CD4-positive, alpha-beta T cell (primary cell): ENCODE measurements around the gene CDK8. TPM values are rescaled to one million over a fixed set of nuclear protein-coding genes. Genes with fewer than 3 reads are reported as not detected.

ENCODE experiments used
- ATAC-seq: fragments of 200-7000 bp; cut with Tn5 transposase; one replicate; pipeline ENCODE4 v1.10.0; 2022; ENCODE audit warnings: mild to moderate bottlenecking; ENCODE audit not compliant: poor library complexity
- CTCF ChIA-PET: fragments of 350-600 bp; sonication (Branson Sonifier 250); formaldehyde crosslinking; loops from one replicate; lab custom pipeline; 2021; ENCODE audit warnings: antibody characterized with exemption, inconsistent platforms; lab: Charles Lee
- POLR2A ChIA-PET: fragments of 350-600 bp; sonication (Branson Sonifier 250); formaldehyde crosslinking; loops from one replicate; lab custom pipeline; 2021; ENCODE audit warnings: antibody characterized with exemption, inconsistent platforms; lab: Charles Lee
- DNase-seq, 14 experiments: peaks; one replicate each; pipeline ENCODE4 v3.0.0-alpha.2; 2013 to 2020; ENCODE audit warnings: mixed read lengths in 2 of 14
- H3K27ac ChIP-seq, 2 donors: one replicate each; pipeline versions ENCODE4 v1.5.1 to v1.7.0; 2013; ENCODE audit warnings: low read length in 2 of 2, low read depth in 1 of 2, mild to moderate bottlenecking in 1 of 2
- H3K27me3 ChIP-seq, 2 experiments: 1 replicate in 1 of 2; 2 replicates in 1 of 2; pipeline versions ENCODE4 v1.6.1 to v1.7.0; 2013; ENCODE audit warnings: low read length in 2 of 2, control low read depth in 1 of 2, mild to moderate bottlenecking in 1 of 2, moderate library complexity in 1 of 2; ENCODE audit not compliant: insufficient read depth in 2 of 2, control insufficient read depth in 1 of 2
- H3K36me3 ChIP-seq: one replicate; pipeline ENCODE4 v1.6.1; 2013; ENCODE audit warnings: low read length, control low read depth; ENCODE audit not compliant: insufficient read depth
- H3K4me1 ChIP-seq: one replicate; pipeline ENCODE4 v1.6.1; 2013; ENCODE audit warnings: low read length, control low read depth; ENCODE audit not compliant: insufficient read depth
- H3K4me3 ChIP-seq: one replicate; pipeline ENCODE4 v1.5.1; 2013; ENCODE audit warnings: mild to moderate bottlenecking, low read length, moderate library complexity
- H3K9me3 ChIP-seq, 2 experiments: 1 replicate in 1 of 2; 2 replicates in 1 of 2; pipeline versions ENCODE4 v1.6.1 to v1.7.0; 2013; ENCODE audit warnings: low read length in 2 of 2, mild to moderate bottlenecking in 2 of 2, control low read depth in 1 of 2, moderate library complexity in 1 of 2; ENCODE audit not compliant: control insufficient read depth in 1 of 2, insufficient read depth in 1 of 2
- H3K27ac Mint-ChIP-seq: one replicate; pipeline ENCODE4 v1.8.0; 2020; ENCODE audit warnings: mixed read lengths
- H3K27me3 Mint-ChIP-seq: one replicate; pipeline ENCODE4 v1.8.0; 2021; ENCODE audit warnings: mixed read lengths
- H3K36me3 Mint-ChIP-seq: one replicate; pipeline ENCODE4 v1.8.0; 2021; ENCODE audit warnings: low read depth, mixed read lengths
- H3K4me1 Mint-ChIP-seq: one replicate; pipeline ENCODE4 v1.8.0; 2021; ENCODE audit warnings: low read depth, mixed read lengths
- H3K4me3 Mint-ChIP-seq: one replicate; pipeline ENCODE4 v1.8.0; 2020; ENCODE audit warnings: mild to moderate bottlenecking, mixed read lengths
- H3K9me3 Mint-ChIP-seq: one replicate; pipeline ENCODE4 v1.8.0; 2020; ENCODE audit warnings: mixed read lengths
- intact Hi-C, 2 experiments: fragments of 100-400 bp; cut with DNase I in 1 of 2; cut with micrococcal nuclease in 1 of 2; formaldehyde crosslinking; loops; one replicate each; pipeline versions ENCODE4 v1.15.1 to v1.9.0; 2023 to 2025; cut with DNase I, micrococcal nuclease
- total RNA-seq, 174 experiments: library from RNA in 2 of 174; stranded (reverse) in 2 of 174; gene quantifications; one replicate each; pipeline ENCODE4 v1.2.3 and lab custom pipeline; 2021 to 2026
- TF ChIP-seq, protein P1 (sequence below): fragments of 200-600 bp; IDR thresholded peaks from one replicate; pipeline ENCODE4 v1.8.0; 2022; ENCODE audit warnings: antibody characterized with exemption, mild to moderate bottlenecking

CDK8 gene
- total RNA-seq, 2 experiments from 2014 or later: 6.0 to 6.7 TPM

DNA sequence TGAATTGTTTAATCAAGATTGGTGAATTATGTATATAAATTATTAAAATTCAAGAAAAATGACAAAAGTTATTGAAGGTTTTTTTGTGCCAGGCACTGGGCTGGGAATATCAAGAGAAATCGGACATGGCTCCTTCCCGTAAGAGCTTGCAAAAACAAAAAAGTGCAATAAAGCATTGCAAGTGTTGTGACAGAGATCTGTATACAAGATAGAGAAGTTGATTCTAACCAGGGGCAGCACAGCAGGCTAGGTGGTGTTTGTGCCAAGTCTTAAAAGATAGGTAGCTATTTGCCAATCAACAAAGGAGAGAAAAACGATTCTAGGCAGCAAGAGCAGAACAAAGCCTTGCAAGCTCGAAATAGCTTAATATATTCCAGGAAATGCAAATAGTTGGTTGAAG lies 179.8 kb downstream of the CDK8 start:
- POLR2A ChIA-PET: no interaction called here
- CTCF ChIA-PET: no interaction called here
- Histone ChIP-seq H3K27me3 (peaks cover 0 to 9% of the 10 kb centered on the region in 2 experiments), H3K4me3 (no peak overlapping the region), H3K27ac (no peak overlapping the region), H3K9me3 (peaks cover 10 to 27% of the 10 kb centered on the region in 2 experiments), H3K36me3 (no peaks in the 10 kb centered on the region), H3K4me1 (no peaks in the 10 kb centered on the region)
- intact Hi-C loops: no loop called here
- no peak overlapping the region for H3K4me3 Mint-ChIP-seq
- ATAC-seq: no peak
- TF ChIP-seq, protein P1, sequence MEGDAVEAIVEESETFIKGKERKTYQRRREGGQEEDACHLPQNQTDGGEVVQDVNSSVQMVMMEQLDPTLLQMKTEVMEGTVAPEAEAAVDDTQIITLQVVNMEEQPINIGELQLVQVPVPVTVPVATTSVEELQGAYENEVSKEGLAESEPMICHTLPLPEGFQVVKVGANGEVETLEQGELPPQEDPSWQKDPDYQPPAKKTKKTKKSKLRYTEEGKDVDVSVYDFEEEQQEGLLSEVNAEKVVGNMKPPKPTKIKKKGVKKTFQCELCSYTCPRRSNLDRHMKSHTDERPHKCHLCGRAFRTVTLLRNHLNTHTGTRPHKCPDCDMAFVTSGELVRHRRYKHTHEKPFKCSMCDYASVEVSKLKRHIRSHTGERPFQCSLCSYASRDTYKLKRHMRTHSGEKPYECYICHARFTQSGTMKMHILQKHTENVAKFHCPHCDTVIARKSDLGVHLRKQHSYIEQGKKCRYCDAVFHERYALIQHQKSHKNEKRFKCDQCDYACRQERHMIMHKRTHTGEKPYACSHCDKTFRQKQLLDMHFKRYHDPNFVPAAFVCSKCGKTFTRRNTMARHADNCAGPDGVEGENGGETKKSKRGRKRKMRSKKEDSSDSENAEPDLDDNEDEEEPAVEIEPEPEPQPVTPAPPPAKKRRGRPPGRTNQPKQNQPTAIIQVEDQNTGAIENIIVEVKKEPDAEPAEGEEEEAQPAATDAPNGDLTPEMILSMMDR: no peak
- H3K27ac Mint-ChIP-seq: no peak overlapping the region
- H3K9me3 Mint-ChIP-seq: peaks cover 9% of the 10 kb centered on the region
- no peaks in the 10 kb centered on the region for H3K36me3 Mint-ChIP-seq
- H3K27me3 Mint-ChIP-seq: peaks cover 8% of the 10 kb centered on the region
- DNase-seq: no peak
- H3K4me1 Mint-ChIP-seq: no peaks in the 10 kb centered on the region

DNA sequence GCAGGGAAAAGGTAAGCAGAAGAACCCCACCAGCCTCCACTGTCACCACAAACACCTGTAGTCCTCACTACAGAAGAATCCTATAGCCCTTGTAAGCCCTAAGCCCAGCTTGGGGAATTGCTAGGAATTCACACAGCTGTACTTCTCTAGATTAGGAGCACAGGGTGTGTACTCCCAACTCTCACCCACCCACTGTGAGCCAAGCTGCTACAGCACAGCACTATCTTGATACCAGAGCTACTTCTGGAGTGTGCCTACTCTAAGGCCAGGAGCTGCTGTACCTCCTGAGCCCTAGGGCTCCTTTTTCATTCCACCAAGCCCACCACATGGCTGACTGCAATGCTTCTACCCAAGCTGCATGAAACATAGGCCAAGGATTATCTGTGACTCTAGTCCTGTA lies 181.2 kb downstream of the CDK8 start:
- Histone ChIP-seq H3K27me3 (peaks cover 0 to 9% of the 10 kb centered on the region in 2 experiments), H3K27ac (no peak overlapping the region), H3K36me3 (no peaks in the 10 kb centered on the region), H3K4me3 (no peak overlapping the region), H3K4me1 (no peaks in the 10 kb centered on the region), H3K9me3 (peaks cover 10 to 27% of the 10 kb centered on the region in 2 experiments)
- Mint-ChIP-seq H3K9me3 (peaks cover 9% of the 10 kb centered on the region), H3K27ac (no peak overlapping the region), H3K4me3 (no peak overlapping the region), H3K27me3 (peaks cover 8% of the 10 kb centered on the region), H3K36me3 (no peaks in the 10 kb centered on the region), H3K4me1 (no peaks in the 10 kb centered on the region)
- ATAC-seq (no peak), DNase-seq (no peak)
- ChIA-PET POLR2A (no interaction called here), CTCF (no interaction called here)
- TF ChIP-seq, protein P1: no peak
- intact Hi-C loops: no loop called here

DNA sequence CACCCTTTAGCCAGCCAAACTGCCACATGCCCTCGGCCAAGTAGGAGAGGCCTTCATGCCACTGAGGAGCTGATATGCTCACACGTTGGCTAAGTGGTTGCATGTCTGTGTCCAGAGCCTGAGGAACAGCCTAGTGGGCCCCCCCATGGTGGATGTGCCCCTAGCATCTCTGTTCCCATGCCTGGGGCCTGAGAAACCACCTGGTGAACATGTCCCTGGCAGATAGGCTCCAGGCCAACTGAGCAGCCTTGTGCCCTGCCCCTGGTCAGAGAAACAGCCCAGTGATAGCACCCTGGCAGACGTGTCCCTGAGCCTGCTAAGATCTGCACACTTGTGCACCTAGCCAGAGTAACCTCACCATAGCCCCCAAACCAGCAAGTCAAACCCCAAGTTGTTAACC lies 181.7 kb downstream of the CDK8 start:
- Mint-ChIP-seq H3K9me3 (peaks cover 9% of the 10 kb centered on the region), H3K27ac (no peak overlapping the region), H3K4me1 (no peaks in the 10 kb centered on the region), H3K4me3 (no peak overlapping the region), H3K27me3 (peaks cover 7% of the 10 kb centered on the region), H3K36me3 (no peaks in the 10 kb centered on the region)
- H3K4me1 ChIP-seq: no peaks in the 10 kb centered on the region
- ATAC-seq: no peak
- ChIA-PET POLR2A (no interaction called here), CTCF (no interaction called here)
- intact Hi-C loops: no loop called here
- peaks cover 0 to 9% of the 10 kb centered on the region in 2 experiments for H3K27me3 ChIP-seq
- TF ChIP-seq, protein P1: no peak
- H3K9me3 ChIP-seq: peaks cover 10 to 27% of the 10 kb centered on the region in 2 experiments
- H3K27ac ChIP-seq: no peak overlapping the region
- DNase-seq: no peak
- no peak overlapping the region for H3K4me3 ChIP-seq
- H3K36me3 ChIP-seq: no peaks in the 10 kb centered on the region
